ENCODE results near the gene STRAP. TPM values are rescaled to one million over a fixed set of nuclear protein-coding genes. Genes with fewer than 3 reads are reported as not detected.

Gene STRAP
- total RNA-seq, 1 experiment from 2014 or later: 210 TPM

DNA sequence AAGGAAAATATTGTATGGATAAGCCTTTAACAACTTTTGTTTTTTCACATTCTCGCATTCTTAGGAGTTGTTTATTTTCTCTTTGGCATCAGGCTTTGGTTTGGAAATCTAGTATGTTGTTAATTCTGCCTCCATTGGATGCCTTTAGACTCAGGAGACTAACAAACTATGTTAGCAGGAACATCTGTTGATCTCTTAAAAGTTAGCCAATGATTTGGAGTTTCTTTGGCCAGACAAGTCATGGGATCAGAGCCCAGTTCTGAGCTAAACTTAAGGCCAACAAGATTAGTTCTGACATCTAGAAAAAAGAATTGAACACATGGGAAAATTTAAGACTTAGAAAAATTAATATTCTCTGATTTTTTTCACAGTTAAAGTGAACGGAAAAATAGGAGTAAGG, 35.3 kb upstream of the STRAP start:
- Histone ChIP-seq H3K27me3 (ENCODE audit: insufficient read depth, low read length) (no peaks in the 10 kb centered on the region), H2AFZ (ENCODE audit: low read length) (no peak overlapping the region), H3K9me3 (ENCODE audit: control insufficient read depth, low read depth, low read length) (no peaks in the 10 kb centered on the region), H3K14ac (ENCODE audit: insufficient read depth, low read length) (no peak overlapping the region), H3K4me2 (ENCODE audit: insufficient read depth, insufficient read length, low read length) (no peak overlapping the region), H3K79me1 (ENCODE audit: insufficient read depth, low read depth, low read length, poor library complexity, severe bottlenecking) (no peaks in the 10 kb centered on the region), H2BK120ac (ENCODE audit: low read depth, low read length, poor library complexity, severe bottlenecking) (no peak overlapping the region), H4K91ac (ENCODE audit: insufficient read length, low read depth, low read length) (no peak overlapping the region), H3K18ac (ENCODE audit: insufficient read length, low read depth, low read length) (no peak overlapping the region), H3K4ac (ENCODE audit: low read depth, low read length) (no peak overlapping the region), H3K79me2 (ENCODE audit: insufficient read depth, low read length) (no peaks in the 10 kb centered on the region), H2BK5ac (ENCODE audit: insufficient read length, low read length) (no peak overlapping the region), H3K4me1 (ENCODE audit: insufficient read depth, low read length) (no peaks in the 10 kb centered on the region), H3T11ph (ENCODE audit: low read length) (no peak overlapping the region), H3K56ac (ENCODE audit: insufficient read length, low read depth, low read length) (no peak overlapping the region), H2BK12ac (ENCODE audit: insufficient read length, low read depth, low read length) (no peak overlapping the region), H3K27ac (ENCODE audit: insufficient read length, low read depth, low read length) (no peak overlapping the region), H3K23ac (ENCODE audit: insufficient read length, low read depth, low read length) (no peak overlapping the region), H4K5ac (ENCODE audit: insufficient read length, low read depth, low read length) (no peak overlapping the region), H2BK20ac (ENCODE audit: low read depth, low read length, poor library complexity, severe bottlenecking) (no peak overlapping the region), H3K9ac (ENCODE audit: extremely low read depth, insufficient read length, low read length) (no peak overlapping the region), H4K8ac (replicated peaks; ENCODE audit: insufficient read length, low read depth, low read length) (no peak overlapping the region), H2AK5ac (ENCODE audit: insufficient read length, low read length) (no peak overlapping the region), H3K23me2 (ENCODE audit: insufficient read length, low read depth, low read length, poor library complexity, severe bottlenecking) (no peaks in the 10 kb centered on the region), H2BK15ac (ENCODE audit: low read depth, low read length) (no peak overlapping the region), H4K20me1 (ENCODE audit: control insufficient read depth, insufficient read depth, insufficient read length) (no peaks in the 10 kb centered on the region)
- no peak overlapping the region for H3K4me3 Mint-ChIP-seq
- no peaks in the 10 kb centered on the region for H3K9me3 Mint-ChIP-seq
- no peak overlapping the region for H3K27ac Mint-ChIP-seq
- no peaks in the 10 kb centered on the region for H3K27me3 Mint-ChIP-seq (ENCODE audit: low read depth)
- no peaks in the 10 kb centered on the region for H3K36me3 Mint-ChIP-seq (ENCODE audit: insufficient read depth in 1 of 3, low read depth in 3 of 3)
- WGBS (ENCODE audit: extremely low coverage, insufficient read length, low lambda C conversion rate): no CpG with 5 or more reads among the region's 2 CpGs
- no peak for DNase-seq
- TF ChIP-seq, protein P1, sequence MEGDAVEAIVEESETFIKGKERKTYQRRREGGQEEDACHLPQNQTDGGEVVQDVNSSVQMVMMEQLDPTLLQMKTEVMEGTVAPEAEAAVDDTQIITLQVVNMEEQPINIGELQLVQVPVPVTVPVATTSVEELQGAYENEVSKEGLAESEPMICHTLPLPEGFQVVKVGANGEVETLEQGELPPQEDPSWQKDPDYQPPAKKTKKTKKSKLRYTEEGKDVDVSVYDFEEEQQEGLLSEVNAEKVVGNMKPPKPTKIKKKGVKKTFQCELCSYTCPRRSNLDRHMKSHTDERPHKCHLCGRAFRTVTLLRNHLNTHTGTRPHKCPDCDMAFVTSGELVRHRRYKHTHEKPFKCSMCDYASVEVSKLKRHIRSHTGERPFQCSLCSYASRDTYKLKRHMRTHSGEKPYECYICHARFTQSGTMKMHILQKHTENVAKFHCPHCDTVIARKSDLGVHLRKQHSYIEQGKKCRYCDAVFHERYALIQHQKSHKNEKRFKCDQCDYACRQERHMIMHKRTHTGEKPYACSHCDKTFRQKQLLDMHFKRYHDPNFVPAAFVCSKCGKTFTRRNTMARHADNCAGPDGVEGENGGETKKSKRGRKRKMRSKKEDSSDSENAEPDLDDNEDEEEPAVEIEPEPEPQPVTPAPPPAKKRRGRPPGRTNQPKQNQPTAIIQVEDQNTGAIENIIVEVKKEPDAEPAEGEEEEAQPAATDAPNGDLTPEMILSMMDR (conservative IDR thresholded peaks at IDR 0.05): no peak
- H3K4me1 Mint-ChIP-seq: peaks cover 3 to 8% of the 10 kb centered on the region in 2 experiments
